GM12873 (cell line): Measurements from ENCODE around the gene ZNF182.
A peak's percentile ranks its signal among the peaks of the same experiment; 100 is the strongest.

Experiments
- CTCF ChIP-seq: IDR thresholded peaks from 2 replicates; pipeline ENCODE4 v1.5.1; 2012; ENCODE audit warnings: low read depth, mild to moderate bottlenecking, moderate library complexity, low read length, control low read depth; ENCODE audit not compliant: insufficient read depth; ENCODE audit errors: missing control alignments

Gene ZNF182

DNA sequence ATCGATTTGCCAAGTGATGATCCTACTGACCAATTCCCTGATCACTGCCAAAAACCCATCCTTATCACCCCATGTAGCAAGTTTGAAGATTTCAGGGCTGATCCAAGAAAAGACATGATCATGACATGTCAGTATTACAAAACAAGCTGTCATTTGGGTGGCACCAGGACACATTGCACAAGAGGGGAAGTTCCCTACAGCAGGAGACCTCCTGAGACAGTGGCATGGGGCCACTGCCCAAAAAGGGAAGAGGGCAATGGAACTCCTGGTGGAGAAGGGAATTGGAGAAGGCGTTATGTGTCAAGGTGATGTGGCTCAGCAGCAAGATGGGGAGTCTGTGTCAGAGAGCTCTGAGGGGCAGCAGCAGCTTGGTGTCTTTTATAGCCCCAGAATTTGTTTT is 43.4 kb downstream of the ZNF182 start:
- no peak for TF ChIP-seq CTCF

- TF ChIP-seq CTCF: peak; percentile 34
These were observed 44.9 kb downstream of the ZNF182 start for GRCh38 chrX:47958761-47959342.

DNA sequence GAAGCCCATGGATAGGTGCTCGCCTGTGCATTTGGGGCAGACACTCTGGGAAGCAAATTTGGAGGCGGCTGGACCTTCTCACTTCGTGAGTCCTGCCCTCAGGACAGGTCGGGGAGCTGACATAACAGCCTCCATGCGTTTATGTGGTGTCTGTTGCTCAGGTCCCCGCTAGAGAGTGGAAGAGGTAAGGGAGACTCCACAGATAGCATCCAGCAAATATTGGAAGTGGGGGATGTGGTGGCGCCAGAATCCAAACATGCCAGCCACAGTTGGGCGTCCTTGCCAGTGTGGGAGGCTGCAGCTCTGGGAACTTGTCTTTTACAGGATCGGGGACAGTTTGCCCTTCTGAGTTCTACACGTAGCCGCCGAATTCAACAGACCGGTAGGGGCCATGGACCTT is 47.8 kb downstream of the ZNF182 start:
- TF ChIP-seq CTCF: no peak

DNA sequence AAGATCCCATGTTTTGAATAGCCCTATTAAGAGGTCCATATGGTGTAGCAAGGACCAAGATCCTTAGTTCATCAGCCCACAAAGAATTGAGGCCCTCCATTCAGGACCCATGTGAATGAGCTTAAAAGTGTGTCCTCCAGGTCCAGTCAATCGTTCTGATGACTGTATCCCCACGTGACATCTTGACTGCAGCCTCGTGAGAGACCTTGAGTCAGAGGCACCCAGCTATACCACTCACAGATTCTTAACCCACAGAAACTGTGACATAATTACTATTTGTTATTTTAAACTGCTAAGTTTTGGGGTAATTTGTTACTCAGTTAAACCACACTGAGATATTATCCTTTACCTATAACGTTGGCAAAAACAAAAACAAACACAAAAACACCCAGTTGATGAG is 62.4 kb downstream of the ZNF182 start:
- TF ChIP-seq CTCF: no peak

DNA sequence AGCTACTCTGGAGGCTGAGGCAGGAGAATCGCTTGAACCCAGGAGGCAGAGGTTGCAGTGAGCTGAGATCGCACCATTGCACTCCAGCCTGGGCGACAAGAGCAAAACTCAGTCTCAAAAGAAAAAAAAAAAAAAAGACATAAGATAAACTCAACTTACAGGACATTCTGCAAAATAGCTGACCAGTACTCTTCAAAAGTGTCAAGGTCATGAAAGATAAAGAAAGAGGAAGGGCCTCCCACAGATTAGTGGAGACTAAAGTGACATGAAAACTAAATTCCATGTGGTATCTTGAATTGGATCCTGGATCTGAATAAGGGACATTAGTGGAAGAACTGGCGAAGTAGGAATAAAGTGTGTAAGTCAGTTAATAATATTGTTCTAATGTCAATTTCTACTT is 63.3 kb downstream of the ZNF182 start:
- no peak for TF ChIP-seq CTCF

DNA sequence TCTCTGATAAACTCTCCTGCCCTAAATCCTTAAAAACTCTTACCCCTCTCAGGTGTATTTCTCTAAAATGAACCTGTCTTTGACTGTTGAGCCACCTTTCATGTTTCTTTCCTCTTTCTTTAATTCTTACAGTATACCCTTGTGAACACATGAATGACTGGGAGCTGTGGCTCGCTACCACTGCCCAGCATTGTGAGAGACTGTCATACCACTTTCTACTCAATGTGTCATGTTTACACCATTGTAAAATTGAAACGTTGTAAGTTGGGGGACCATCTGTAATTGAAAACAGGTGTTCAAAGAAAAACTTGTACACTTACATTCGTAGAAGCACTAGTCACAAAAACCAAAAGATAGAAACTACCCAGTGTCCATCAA is 66.9 kb downstream of the ZNF182 start:
- no peak for TF ChIP-seq CTCF

DNA sequence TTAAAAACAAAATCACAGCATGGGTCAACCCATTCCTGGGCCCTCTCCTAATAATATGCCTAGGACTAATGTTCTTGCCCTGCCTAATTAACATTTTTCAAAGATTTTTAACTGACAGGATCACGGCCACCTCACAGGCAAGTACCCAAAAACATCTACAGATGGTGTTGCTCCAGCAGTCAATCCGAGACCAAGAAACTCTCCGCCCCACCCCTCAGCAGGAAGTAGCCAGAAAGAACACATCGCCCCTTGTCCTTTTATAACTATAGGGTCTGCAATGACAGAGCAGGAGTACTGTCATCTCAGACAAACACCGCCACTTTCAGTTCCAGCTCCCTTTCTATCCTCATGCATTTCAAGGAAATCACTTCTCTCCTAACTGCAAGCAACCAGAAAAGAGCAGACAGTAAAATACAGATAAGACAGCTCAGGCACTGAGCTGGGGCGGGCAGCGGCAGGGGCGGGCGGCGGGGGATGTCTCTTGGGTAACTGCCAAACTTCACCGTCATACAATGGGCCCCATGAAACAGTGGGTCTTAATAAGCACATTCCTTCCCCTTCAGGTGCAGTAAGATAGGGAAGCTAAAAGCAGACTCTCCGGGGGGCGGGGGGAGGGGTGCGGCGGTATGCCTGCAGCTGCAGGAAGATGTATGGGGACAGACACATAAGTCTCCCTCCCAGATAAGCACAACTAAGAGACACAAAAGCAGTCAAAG is 67.4 kb downstream of the ZNF182 start:
- TF ChIP-seq CTCF: no peak
